ENCODE measurements around the gene CHIA.

DNA sequence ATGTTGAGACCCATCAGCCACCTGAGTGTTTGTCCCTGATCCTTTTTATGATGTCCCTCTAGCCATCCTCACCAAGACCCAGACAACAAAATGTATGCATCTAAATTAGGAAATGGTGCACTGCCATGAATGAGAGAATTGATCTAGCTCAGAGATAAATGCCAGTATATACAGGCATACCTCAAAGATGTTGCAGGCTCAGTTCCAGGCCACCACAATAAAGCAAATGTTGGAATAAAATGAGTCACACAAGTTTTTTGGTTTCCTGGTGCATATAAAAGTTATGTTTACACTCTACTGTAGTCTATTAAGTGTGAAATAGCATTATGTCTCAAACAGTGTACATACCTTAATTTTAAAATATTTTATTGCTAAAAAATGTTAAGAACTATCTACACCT is 63.9 kb downstream of the CHIA start:
- TF ChIP-seq, protein P1, sequence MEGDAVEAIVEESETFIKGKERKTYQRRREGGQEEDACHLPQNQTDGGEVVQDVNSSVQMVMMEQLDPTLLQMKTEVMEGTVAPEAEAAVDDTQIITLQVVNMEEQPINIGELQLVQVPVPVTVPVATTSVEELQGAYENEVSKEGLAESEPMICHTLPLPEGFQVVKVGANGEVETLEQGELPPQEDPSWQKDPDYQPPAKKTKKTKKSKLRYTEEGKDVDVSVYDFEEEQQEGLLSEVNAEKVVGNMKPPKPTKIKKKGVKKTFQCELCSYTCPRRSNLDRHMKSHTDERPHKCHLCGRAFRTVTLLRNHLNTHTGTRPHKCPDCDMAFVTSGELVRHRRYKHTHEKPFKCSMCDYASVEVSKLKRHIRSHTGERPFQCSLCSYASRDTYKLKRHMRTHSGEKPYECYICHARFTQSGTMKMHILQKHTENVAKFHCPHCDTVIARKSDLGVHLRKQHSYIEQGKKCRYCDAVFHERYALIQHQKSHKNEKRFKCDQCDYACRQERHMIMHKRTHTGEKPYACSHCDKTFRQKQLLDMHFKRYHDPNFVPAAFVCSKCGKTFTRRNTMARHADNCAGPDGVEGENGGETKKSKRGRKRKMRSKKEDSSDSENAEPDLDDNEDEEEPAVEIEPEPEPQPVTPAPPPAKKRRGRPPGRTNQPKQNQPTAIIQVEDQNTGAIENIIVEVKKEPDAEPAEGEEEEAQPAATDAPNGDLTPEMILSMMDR (IDR thresholded peaks at IDR 0.05; ENCODE audit: low read depth, low read length), result no peak
- no peak for TF ChIP-seq EZH2phosphoT487 (IDR thresholded peaks at IDR 0.05; ENCODE audit: low read depth)
